K562 (cell line): ENCODE results near the gene IRS2. TPM values are rescaled to one million over a fixed set of nuclear protein-coding genes. Genes with fewer than 3 reads are reported as not detected.
A peak's percentile ranks its signal among the peaks of the same experiment; 100 is the strongest.

Experiments
- ATAC-seq: fragments of 200-7000 bp; cut with Tn5 transposase; 3 replicates; pipeline ENCODE4 v1.9.1; 2020; ENCODE audit warnings: moderate library complexity
- BruUV-seq: library from RNA; stranded (reverse); fragments of 400-500 nt; replicated peaks from 2 replicates; lab custom pipeline; 2021; lab: Mats Ljungman, UMichigan
- CTCF ChIA-PET: fragments of 300-600 bp; formaldehyde crosslinking; extraction: SDS; loops from one replicate; lab custom pipeline; 2021; ENCODE audit warnings: low intra/inter-chr PET ratio; lab: Yijun Ruan, JAX
- POLR2A ChIA-PET: fragments of 300-600, 350-650 bp; sonication (Branson Sonifier 250); formaldehyde crosslinking; extraction: SDS; loops from one replicate; lab custom pipeline; 2021; ENCODE audit warnings: antibody characterized with exemption, inconsistent platforms; lab: Yijun Ruan, JAX
- DNase-seq, 4 experiments: peaks; one replicate each; pipeline versions ENCODE4 v3.0.0 to v3.0.0-alpha.2; 2011 to 2018; ENCODE audit warnings: low spot score in 3 of 4, mixed read lengths in 3 of 4; ENCODE audit errors: extremely low read depth in 1 of 4
- FAIRE-seq: peaks from 2 replicates; lab custom pipeline; 2011; peaks lifted over from hg19 to GRCh38; lab: Jason Lieb, UNC
- H2AFZ ChIP-seq: 2 replicates; pipeline ENCODE4 v1.6.0; 2011; ENCODE audit warnings: low read depth, low read length, control low read depth, inconsistent platforms
- H3K27ac ChIP-seq: fragments of 200-600 bp; 3 replicates; pipeline ENCODE4 v1.8.0; 2011; ENCODE audit warnings: low read depth, mild to moderate bottlenecking, control low read depth, inconsistent platforms, low read length, moderate library complexity, mixed read lengths; ENCODE audit errors: extremely low read depth
- H3K27me3 ChIP-seq, 2 experiments: fragments of 300-600 bp in 1 of 2; 2 replicates in 1 of 2; 3 replicates in 1 of 2; pipeline versions ENCODE4 v1.6.0 to v1.8.0; 2011; ENCODE audit warnings: inconsistent platforms in 2 of 2, low read length in 2 of 2, mild to moderate bottlenecking in 1 of 2, mixed read lengths in 1 of 2, moderate library complexity in 1 of 2; ENCODE audit not compliant: control insufficient read depth in 2 of 2, insufficient read depth in 2 of 2
- H3K36me3 ChIP-seq: fragments of 300-600 bp; 3 replicates; pipeline ENCODE4 v1.8.0; 2011; ENCODE audit warnings: mild to moderate bottlenecking, low read length, inconsistent platforms; ENCODE audit not compliant: control insufficient read depth, insufficient read depth
- H3K4me1 ChIP-seq, 2 experiments: fragments of 200-600 bp in 1 of 2; replicated peaks in 1 of 2; 2 replicates in 1 of 2; 3 replicates in 1 of 2; pipeline versions ENCODE4 v1.5.1 to v1.8.0; 2011; ENCODE audit warnings: inconsistent platforms in 2 of 2, low read length in 2 of 2, mild to moderate bottlenecking in 1 of 2, mixed read lengths in 1 of 2, moderate library complexity in 1 of 2; ENCODE audit not compliant: control insufficient read depth in 2 of 2, insufficient read depth in 2 of 2
- H3K4me2 ChIP-seq: 2 replicates; pipeline ENCODE4 v1.6.1; 2011; ENCODE audit warnings: low read length, control low read depth, inconsistent platforms, mixed read lengths; ENCODE audit not compliant: insufficient read depth
- H3K4me3 ChIP-seq: fragments of 200-600 bp; sonication (generic), shearing (Covaris generic); 2 replicates; pipeline ENCODE4 v1.5.1; 2016; ENCODE audit warnings: control low read depth, inconsistent platforms
- H3K79me2 ChIP-seq: fragments of 200-600 bp; 3 replicates; pipeline ENCODE4 v1.8.0; 2011; ENCODE audit warnings: low read length, inconsistent platforms; ENCODE audit not compliant: control insufficient read depth, insufficient read depth
- H3K9ac ChIP-seq, 2 experiments: 2 replicates each; pipeline versions ENCODE4 v1.6.0 to v1.6.1; 2011; ENCODE audit warnings: low read depth in 2 of 2, low read length in 2 of 2, control low read depth in 1 of 2, inconsistent platforms in 1 of 2, mild to moderate bottlenecking in 1 of 2, mixed read lengths in 1 of 2; ENCODE audit not compliant: insufficient read depth in 1 of 2
- H3K9me1 ChIP-seq: one replicate; pipeline ENCODE4 v1.6.0; 2011; ENCODE audit warnings: inconsistent platforms, mild to moderate bottlenecking, low read length, moderate library complexity; ENCODE audit not compliant: control insufficient read depth, insufficient read depth
- H3K9me3 ChIP-seq: replicated peaks from 2 replicates; pipeline ENCODE4 v1.5.1; 2011; ENCODE audit warnings: low read depth, low read length, inconsistent platforms; ENCODE audit not compliant: control insufficient read depth, insufficient read depth
- H4K20me1 ChIP-seq: replicated peaks from 2 replicates; pipeline ENCODE4 v1.6.1; 2011; ENCODE audit warnings: low read length, inconsistent platforms, mixed read lengths; ENCODE audit not compliant: control insufficient read depth, insufficient read depth
- CC2D1A ChIP-seq: fragments of 450-650 bp; IDR thresholded peaks from 2 replicates; pipeline ENCODE4 v1.6.1; 2017; ENCODE audit warnings: mild to moderate bottlenecking
- DIDO1 ChIP-seq: fragments of 450-650 bp; IDR thresholded peaks from 2 replicates; pipeline ENCODE4 v1.6.1; 2016; ENCODE audit warnings: low read depth, missing biosample characterization, missing genetic modification characterization
- ESRRA ChIP-seq: fragments of 450-650 bp; IDR thresholded peaks from 2 replicates; pipeline ENCODE4 v1.6.1; 2014; ENCODE audit warnings: low read depth, mild to moderate bottlenecking, moderate library complexity, borderline replicate concordance
- ESRRB ChIP-seq: fragments of 250-450 bp; sonication (Bioruptor Pico); IDR thresholded peaks from 2 replicates; pipeline ENCODE4 v1.5.0; 2020; ENCODE audit warnings: mild to moderate bottlenecking, moderate library complexity, borderline replicate concordance
- ETV6 ChIP-seq, 3 experiments: fragments of 150-350 bp in 1 of 3; sonication (generic) in 1 of 3; formaldehyde crosslinking in 1 of 3; IDR thresholded peaks; 2 replicates each; pipeline versions ENCODE4 v1.6.1 to v1.8.0; 2014 to 2022; ENCODE audit warnings: borderline replicate concordance in 2 of 3, low read depth in 2 of 3, antibody characterized with exemption in 1 of 3, low read length in 1 of 3, mild to moderate bottlenecking in 1 of 3, missing genetic modification reagents in 1 of 3
- FOXP4 ChIP-seq: sonication (generic); formaldehyde crosslinking; IDR thresholded peaks from 2 replicates; pipeline ENCODE4 v1.8.0; 2022; ENCODE audit warnings: mild to moderate bottlenecking, missing genetic modification reagents, borderline replicate concordance
- GATA2 ChIP-seq: sonication (generic); formaldehyde crosslinking; IDR thresholded peaks from 2 replicates; pipeline ENCODE4 v1.4.0; 2020; ENCODE audit warnings: mild to moderate bottlenecking, missing genetic modification reagents
- HNRNPLL ChIP-seq: fragments of 200-400 bp; formaldehyde crosslinking; IDR thresholded peaks from 2 replicates; pipeline ENCODE4 v1.6.1; 2017; ENCODE audit warnings: low read length, low read depth, mild to moderate bottlenecking; ENCODE audit not compliant: poor library complexity, severe bottlenecking
- LCOR ChIP-seq: sonication (generic); formaldehyde crosslinking; IDR thresholded peaks from 2 replicates; pipeline ENCODE4 v1.8.0; 2022; ENCODE audit warnings: mild to moderate bottlenecking, missing genetic modification reagents
- MTA1 ChIP-seq: fragments of 450-650 bp; IDR thresholded peaks from 2 replicates; pipeline ENCODE4 v1.6.1; 2017; ENCODE audit warnings: borderline replicate concordance
- POLR2B ChIP-seq: fragments of 450-650 bp; IDR thresholded peaks from 2 replicates; pipeline ENCODE4 v1.6.1; 2018; ENCODE audit warnings: low read depth; ENCODE audit not compliant: partially characterized antibody
- PTTG1 ChIP-seq: fragments of 450-650 bp; IDR thresholded peaks from 2 replicates; pipeline ENCODE4 v1.6.1; 2016; ENCODE audit warnings: low read depth, mild to moderate bottlenecking, missing genetic modification characterization, missing compliant biosample characterization
- SIN3B ChIP-seq: fragments of 450-650 bp; IDR thresholded peaks from 2 replicates; pipeline ENCODE4 v1.6.1; 2017; ENCODE audit warnings: low read depth, mild to moderate bottlenecking, moderate library complexity
- TAF1 ChIP-seq: IDR thresholded peaks from 2 replicates; pipeline ENCODE4 v1.6.1; 2011; ENCODE audit warnings: mild to moderate bottlenecking, low read length, moderate library complexity; ENCODE audit not compliant: insufficient read depth, control insufficient read depth, severe bottlenecking; ENCODE audit errors: extremely low read depth
- WGBS: fragments of 100-300 bp; shearing (Covaris generic); methylation state at CpG from one replicate; pipeline ENCODE4 v1.1.6; 2016; ENCODE audit warnings: low coverage, mixed read lengths; ENCODE audit not compliant: insufficient coverage; ENCODE audit errors: missing lambda C conversion rate; 5-methylcytosine and 5-hydroxymethylcytosine counted together
- in situ Hi-C: fragments of 300-500 bp; cut with MboI; formaldehyde crosslinking; loops from 4 replicates; pipeline ENCODE4 v1.15.0; 2018; ENCODE audit warnings: inconsistent platforms, mixed read lengths
- intact Hi-C: fragments of 100-400 bp; cut with micrococcal nuclease; formaldehyde crosslinking; loops from 2 replicates; pipeline ENCODE4 v1.14.2; 2022
- polyA plus RNA-seq, 8 experiments: library from polyadenylated mRNA; depleted of rRNA in 4 of 8; stranded (reverse) in 5 of 8; unstranded in 3 of 8; fragments of >200 nt; fragmentation: Nextera tagmentation in 2 of 8; fragmentation: Illumina TruSeq in 1 of 8; extraction: Ambion mirVana in 2 of 8; extraction: Trizol in 1 of 8; gene quantifications; 2 replicates each; pipeline versions ENCODE4 v1.2.1 to v1.2.3, GENCODE V29; 2011 to 2014; ENCODE audit warnings: inconsistent platforms in 1 of 8, missing spikeins in 1 of 8
- total RNA-seq, 7 experiments: library from RNA; depleted of rRNA in 6 of 7; stranded (reverse); fragments of >200 nt in 6 of 7; fragmentation: Illumina TruSeq in 2 of 7; extraction: Trizol in 2 of 7; gene quantifications; 2 replicates each; pipeline versions ENCODE4 v1.2.1 to v1.2.3, GENCODE V29; 2011 to 2021; ENCODE audit warnings: low replicate concordance in 1 of 7
- TF ChIP-seq, protein P1 (sequence below): IDR thresholded peaks from 2 replicates; pipeline ENCODE4 v1.6.1; 2011; ENCODE audit not compliant: insufficient read length; ENCODE audit errors: extremely low read depth
- TF ChIP-seq, protein P2 (sequence below): sonication (generic); formaldehyde crosslinking; IDR thresholded peaks from 2 replicates; pipeline ENCODE4 v1.8.0; 2022; ENCODE audit warnings: mild to moderate bottlenecking, low read depth, missing genetic modification reagents

Gene IRS2
- total and polyA plus RNA-seq, 9 of the 15 experiments (the other 6 are each of a cell fraction or from before 2014, with no cell fraction given): 0.36 to 4.6 (median 0.63) TPM

DNA sequence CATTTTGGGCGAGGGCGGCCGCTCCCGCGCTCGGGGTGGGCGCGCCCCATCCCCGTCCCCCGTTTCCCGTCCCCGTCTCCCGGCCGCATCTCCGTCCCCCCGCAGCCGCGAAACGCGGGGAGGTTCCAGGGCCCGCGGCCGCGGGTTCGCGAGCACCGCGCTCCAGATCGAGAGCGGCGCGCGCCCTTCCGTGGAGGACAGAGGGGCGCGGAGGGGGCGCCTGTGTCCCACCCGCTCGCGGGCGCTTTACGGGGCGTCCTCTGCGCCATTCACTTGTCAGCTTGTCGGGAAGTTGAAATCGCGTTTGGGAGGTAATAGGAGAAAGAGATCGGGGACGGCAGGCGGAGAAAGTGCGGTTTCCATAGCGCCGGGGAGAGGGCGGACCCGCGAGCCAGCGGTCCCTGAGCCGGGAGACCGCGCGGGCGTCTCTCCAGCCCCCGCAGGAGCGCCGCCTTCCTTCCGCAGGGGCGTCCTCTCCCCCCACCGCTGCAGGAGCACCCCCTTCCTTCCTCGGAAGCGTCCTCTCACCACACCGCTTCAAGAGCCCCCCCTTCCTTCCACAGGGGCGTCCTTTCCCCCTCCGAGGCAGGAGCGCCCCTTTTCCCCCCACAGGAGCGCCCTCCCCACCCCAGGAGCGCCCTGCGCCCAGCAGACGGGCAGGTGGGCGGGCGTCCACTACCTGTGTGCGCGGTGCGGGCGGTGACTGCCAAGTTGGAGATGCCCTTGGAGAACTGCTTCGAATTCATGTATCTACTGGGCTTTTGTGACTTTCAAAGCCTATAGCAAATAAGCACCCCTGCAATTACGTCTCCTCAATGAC is 962 bp upstream of the IRS2 start:
- Histone ChIP-seq H3K27ac (peak overlapping the region; percentile 82), H4K20me1 (no peaks in the 10 kb centered on the region), H3K79me2 (no peaks in the 10 kb centered on the region; the same call in 1 of the 3 replicates), H3K9me1 (no peaks in the 10 kb centered on the region), H3K36me3 (no peaks in the 10 kb centered on the region), H3K27me3 (no peaks in the 10 kb centered on the region), H3K4me3 (peak overlapping the region; percentile 70), H3K9me3 (no peaks in the 10 kb centered on the region), H3K9ac (peak overlapping the region; percentile 72 to 94), H2AFZ (peak overlapping the region; percentile 87), H3K4me2 (peak overlapping the region; percentile 79), H3K4me1 (peaks cover 11 to 19% of the 10 kb centered on the region in 2 experiments; a peak in 4 of 5 replicates)
- 0% methylated on average over 6 of the region's 86 CpGs for WGBS
- ChIA-PET POLR2A (interaction anchor here (1.1 kb wide), 1 partner anchor 88 kb away, joined by 4 read pairs; no protein-coding TSS in a partner anchor), CTCF (no interaction called here)
- peak; percentile 41 to 58 (median 54) for DNase-seq
- intact Hi-C loops: loop anchor here (5.0 kb wide), 1 partner anchor 85 kb away; no protein-coding TSS in a partner anchor
- BruUV-seq: no TSS peak
- peak; percentile 57 for FAIRE-seq
- ATAC-seq: peak; percentile 72
- in situ Hi-C loops: no loop called here
- TF ChIP-seq DIDO1 (tag) (no peak), FOXP4 (CRISPR knock-in tag) (no peak), ETV6 (IDR thresholded peaks at IDR 0.05; ENCODE audit: borderline replicate concordance in 1 of 2, low read depth in 2 of 2, low read length in 1 of 2) (no peak), ETV6 (CRISPR knock-in tag; IDR thresholded peaks at IDR 0.05; ENCODE audit: borderline replicate concordance) (no peak), CC2D1A (no peak), ESRRB (CRISPR knock-in tag) (no peak), HNRNPLL (no peak), POLR2B (no peak), ESRRA (0 out of 2 replicates have a peak, but pooled peaks have one; percentile 13), MTA1 (no peak), GATA2 (CRISPR knock-in tag) (no peak), PTTG1 (tag) (no peak), TAF1 (no peak), SIN3B (0 out of 2 replicates have a peak, but pooled peaks have one; percentile 6), LCOR (no peak)
- TF ChIP-seq, protein P1, sequence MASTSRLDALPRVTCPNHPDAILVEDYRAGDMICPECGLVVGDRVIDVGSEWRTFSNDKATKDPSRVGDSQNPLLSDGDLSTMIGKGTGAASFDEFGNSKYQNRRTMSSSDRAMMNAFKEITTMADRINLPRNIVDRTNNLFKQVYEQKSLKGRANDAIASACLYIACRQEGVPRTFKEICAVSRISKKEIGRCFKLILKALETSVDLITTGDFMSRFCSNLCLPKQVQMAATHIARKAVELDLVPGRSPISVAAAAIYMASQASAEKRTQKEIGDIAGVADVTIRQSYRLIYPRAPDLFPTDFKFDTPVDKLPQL: no peak
- TF ChIP-seq, protein P2, sequence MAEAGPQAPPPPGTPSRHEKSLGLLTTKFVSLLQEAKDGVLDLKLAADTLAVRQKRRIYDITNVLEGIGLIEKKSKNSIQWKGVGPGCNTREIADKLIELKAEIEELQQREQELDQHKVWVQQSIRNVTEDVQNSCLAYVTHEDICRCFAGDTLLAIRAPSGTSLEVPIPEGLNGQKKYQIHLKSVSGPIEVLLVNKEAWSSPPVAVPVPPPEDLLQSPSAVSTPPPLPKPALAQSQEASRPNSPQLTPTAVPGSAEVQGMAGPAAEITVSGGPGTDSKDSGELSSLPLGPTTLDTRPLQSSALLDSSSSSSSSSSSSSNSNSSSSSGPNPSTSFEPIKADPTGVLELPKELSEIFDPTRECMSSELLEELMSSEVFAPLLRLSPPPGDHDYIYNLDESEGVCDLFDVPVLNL: no peak
